WTC11 (cell line): ENCODE results near the gene AKAIN1. TPM values are rescaled to one million over a fixed set of nuclear protein-coding genes. Genes with fewer than 3 reads are reported as not detected.

Source experiments
- ATAC-seq: fragments of 200-7000 bp; cut with Tn5 transposase; 2 replicates; pipeline ENCODE4 v1.10.0; 2021; ENCODE audit warnings: mild to moderate bottlenecking, moderate library complexity
- CTCF ChIA-PET: fragments of 300-600 bp; sonication (Branson Sonifier 250); formaldehyde crosslinking; loops from one replicate; lab custom pipeline; 2021; ENCODE audit warnings: antibody characterized with exemption; lab: Charles Lee
- POLR2A ChIA-PET: fragments of 350-600 bp; sonication (Branson Sonifier 250); formaldehyde crosslinking; loops from one replicate; lab custom pipeline; 2021; ENCODE audit warnings: antibody characterized with exemption; lab: Charles Lee
- DNase-seq: peaks from one replicate; pipeline ENCODE4 v3.0.0; 2021; ENCODE audit warnings: low spot score
- H3K27ac Mint-ChIP-seq: 2 replicates; pipeline ENCODE4 v1.8.0; 2021; ENCODE audit warnings: mixed read lengths
- H3K27me3 Mint-ChIP-seq: 2 replicates; pipeline ENCODE4 v1.8.0; 2021; ENCODE audit warnings: low read depth, mild to moderate bottlenecking, moderate library complexity, mixed read lengths
- H3K36me3 Mint-ChIP-seq: 2 replicates; pipeline ENCODE4 v1.8.0; 2021; ENCODE audit warnings: mixed read lengths
- H3K4me1 Mint-ChIP-seq: 2 replicates; pipeline ENCODE4 v1.8.0; 2022; ENCODE audit warnings: mixed read lengths
- H3K4me3 Mint-ChIP-seq: 2 replicates; pipeline ENCODE4 v1.8.0; 2021; ENCODE audit warnings: mild to moderate bottlenecking, moderate library complexity, mixed read lengths
- H3K9me3 Mint-ChIP-seq: 2 replicates; pipeline ENCODE4 v1.8.0; 2021; ENCODE audit warnings: mixed read lengths
- ELF4 ChIP-seq: sonication (generic); formaldehyde crosslinking; IDR thresholded peaks from 2 replicates; pipeline ENCODE4 v1.8.1; 2022; ENCODE audit warnings: low read depth, mild to moderate bottlenecking, moderate library complexity, missing genetic modification reagents
- KAT7 ChIP-seq: sonication (generic); formaldehyde crosslinking; IDR thresholded peaks from 2 replicates; pipeline ENCODE4 v1.8.1; 2023; ENCODE audit warnings: missing genetic modification reagents, mild to moderate bottlenecking, borderline replicate concordance
- NFATC4 ChIP-seq: fragments of 250-450 bp; sonication (Bioruptor Pico); IDR thresholded peaks from 2 replicates; pipeline ENCODE4 v1.9.0; 2021; ENCODE audit warnings: mild to moderate bottlenecking
- TP53 ChIP-seq: sonication (generic); formaldehyde crosslinking; IDR thresholded peaks from 2 replicates; pipeline ENCODE4 v1.8.1; 2023; ENCODE audit warnings: mild to moderate bottlenecking, missing genetic modification reagents
- total RNA-seq: library from RNA; stranded (reverse); gene quantifications from 3 replicates; pipeline ENCODE4 v1.2.3, GENCODE V29; 2021
- TF ChIP-seq, protein P1 (sequence below): sonication (generic); formaldehyde crosslinking; IDR thresholded peaks from 2 replicates; pipeline ENCODE4 v1.8.0; 2023; ENCODE audit warnings: mild to moderate bottlenecking, missing genetic modification reagents
- TF ChIP-seq, protein P2 (sequence below): sonication (generic); formaldehyde crosslinking; IDR thresholded peaks from 2 replicates; pipeline ENCODE4 v1.8.1; 2022; ENCODE audit warnings: low read depth, mild to moderate bottlenecking, moderate library complexity, missing genetic modification reagents, borderline replicate concordance
- TF ChIP-seq, protein P3 (sequence below): sonication (generic); formaldehyde crosslinking; IDR thresholded peaks from 2 replicates; pipeline ENCODE4 v1.8.0; 2023; ENCODE audit warnings: missing genetic modification reagents
- TF ChIP-seq, protein P4 (sequence below): sonication (generic); formaldehyde crosslinking; IDR thresholded peaks from 2 replicates; pipeline ENCODE4 v1.8.1; 2023; ENCODE audit warnings: mild to moderate bottlenecking, moderate library complexity, missing genetic modification reagents
- TF ChIP-seq, protein P5 (sequence below): sonication (generic); formaldehyde crosslinking; IDR thresholded peaks from 2 replicates; pipeline ENCODE4 v1.8.1; 2022; ENCODE audit warnings: mild to moderate bottlenecking, moderate library complexity, missing genetic modification reagents

AKAIN1 gene
- total RNA-seq, 1 experiment from 2014 or later: not detected

DNA sequence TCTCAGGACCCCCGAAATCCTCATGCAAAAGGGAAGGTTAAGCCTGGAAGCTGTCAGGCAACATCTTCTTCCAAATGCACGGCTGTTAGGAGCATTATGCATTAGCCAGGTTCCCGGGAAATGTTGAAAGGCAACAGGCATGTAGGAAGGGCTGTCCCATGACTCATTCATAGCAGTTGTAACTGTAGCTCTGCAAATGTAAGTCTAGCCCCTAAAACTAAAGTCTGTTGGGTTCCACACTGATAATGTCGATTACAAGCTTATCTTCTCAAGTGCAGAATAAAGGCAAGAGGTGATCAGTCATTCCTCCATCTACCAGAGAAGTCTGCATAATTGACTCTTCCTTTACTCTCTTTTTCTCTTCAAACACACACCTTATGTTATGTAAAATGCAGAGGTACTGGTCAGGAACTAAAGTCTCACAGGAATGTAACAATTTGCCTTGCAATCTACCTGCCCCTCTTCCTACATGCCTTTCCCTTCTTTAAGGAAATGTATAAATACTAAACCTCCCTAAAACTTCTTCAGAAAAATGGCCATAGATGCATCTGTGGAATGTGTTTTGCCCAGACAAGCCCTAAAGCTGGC is 99.8 kb downstream of the AKAIN1 start (continued):
- TF ChIP-seq, protein P1, sequence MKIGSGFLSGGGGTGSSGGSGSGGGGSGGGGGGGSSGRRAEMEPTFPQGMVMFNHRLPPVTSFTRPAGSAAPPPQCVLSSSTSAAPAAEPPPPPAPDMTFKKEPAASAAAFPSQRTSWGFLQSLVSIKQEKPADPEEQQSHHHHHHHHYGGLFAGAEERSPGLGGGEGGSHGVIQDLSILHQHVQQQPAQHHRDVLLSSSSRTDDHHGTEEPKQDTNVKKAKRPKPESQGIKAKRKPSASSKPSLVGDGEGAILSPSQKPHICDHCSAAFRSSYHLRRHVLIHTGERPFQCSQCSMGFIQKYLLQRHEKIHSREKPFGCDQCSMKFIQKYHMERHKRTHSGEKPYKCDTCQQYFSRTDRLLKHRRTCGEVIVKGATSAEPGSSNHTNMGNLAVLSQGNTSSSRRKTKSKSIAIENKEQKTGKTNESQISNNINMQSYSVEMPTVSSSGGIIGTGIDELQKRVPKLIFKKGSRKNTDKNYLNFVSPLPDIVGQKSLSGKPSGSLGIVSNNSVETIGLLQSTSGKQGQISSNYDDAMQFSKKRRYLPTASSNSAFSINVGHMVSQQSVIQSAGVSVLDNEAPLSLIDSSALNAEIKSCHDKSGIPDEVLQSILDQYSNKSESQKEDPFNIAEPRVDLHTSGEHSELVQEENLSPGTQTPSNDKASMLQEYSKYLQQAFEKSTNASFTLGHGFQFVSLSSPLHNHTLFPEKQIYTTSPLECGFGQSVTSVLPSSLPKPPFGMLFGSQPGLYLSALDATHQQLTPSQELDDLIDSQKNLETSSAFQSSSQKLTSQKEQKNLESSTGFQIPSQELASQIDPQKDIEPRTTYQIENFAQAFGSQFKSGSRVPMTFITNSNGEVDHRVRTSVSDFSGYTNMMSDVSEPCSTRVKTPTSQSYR (CRISPR knock-in tag): no peak

DNA sequence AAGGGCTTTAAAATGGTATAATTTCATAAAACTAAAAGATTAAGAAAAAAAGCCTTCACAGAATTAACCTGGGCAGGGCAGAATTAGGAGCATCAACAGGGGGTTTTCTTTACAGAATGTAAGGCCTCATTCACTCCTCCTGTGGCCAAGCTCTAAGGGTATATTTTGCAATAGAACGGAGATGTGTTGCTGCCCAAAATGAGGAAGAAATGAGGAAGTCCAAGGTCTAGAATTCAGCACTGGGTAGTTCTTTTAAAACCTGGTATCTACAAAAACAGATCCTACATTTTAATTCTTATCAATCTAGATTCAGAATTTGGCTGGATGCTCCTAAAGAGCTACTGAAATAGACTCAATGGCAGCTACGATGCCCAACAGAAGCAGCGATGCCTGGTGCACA is 101.8 kb downstream of the AKAIN1 start:
- ChIA-PET POLR2A (interaction anchor here (0.7 kb wide), 1 partner anchor 801 kb away, joined by 3 read pairs; no protein-coding TSS in a partner anchor), CTCF (no interaction called here)
- H3K36me3 Mint-ChIP-seq: peaks cover 30% of the 10 kb centered on the region

DNA sequence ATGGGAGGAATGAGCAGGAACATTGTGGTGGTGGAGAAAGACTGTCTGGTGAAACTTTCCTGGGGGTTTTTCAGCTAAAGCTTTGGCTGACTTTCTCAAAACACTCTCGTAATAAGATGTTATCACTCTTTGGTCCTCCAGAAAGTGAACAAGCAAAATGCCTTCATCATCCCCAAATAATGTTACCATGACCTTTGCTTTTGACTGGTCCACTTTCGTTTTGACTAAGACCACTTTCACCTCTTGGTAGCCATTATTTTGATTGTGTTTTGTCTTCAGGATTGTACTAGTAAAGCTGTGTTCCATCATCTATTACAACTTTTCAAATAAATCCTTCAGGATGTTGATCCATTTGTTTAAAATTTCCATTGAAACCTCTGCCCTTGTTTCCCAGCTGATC is 103.2 kb downstream of the AKAIN1 start:
- no peaks in the 10 kb centered on the region for H3K27me3 Mint-ChIP-seq
- H3K36me3 Mint-ChIP-seq: peaks cover 36% of the 10 kb centered on the region
- DNase-seq: no peak
- ChIA-PET CTCF (no interaction called here), POLR2A (no interaction called here)
- TF ChIP-seq KAT7 (CRISPR knock-in tag) (no peak), NFATC4 (CRISPR knock-in tag) (no peak)
- TF ChIP-seq, protein P2, sequence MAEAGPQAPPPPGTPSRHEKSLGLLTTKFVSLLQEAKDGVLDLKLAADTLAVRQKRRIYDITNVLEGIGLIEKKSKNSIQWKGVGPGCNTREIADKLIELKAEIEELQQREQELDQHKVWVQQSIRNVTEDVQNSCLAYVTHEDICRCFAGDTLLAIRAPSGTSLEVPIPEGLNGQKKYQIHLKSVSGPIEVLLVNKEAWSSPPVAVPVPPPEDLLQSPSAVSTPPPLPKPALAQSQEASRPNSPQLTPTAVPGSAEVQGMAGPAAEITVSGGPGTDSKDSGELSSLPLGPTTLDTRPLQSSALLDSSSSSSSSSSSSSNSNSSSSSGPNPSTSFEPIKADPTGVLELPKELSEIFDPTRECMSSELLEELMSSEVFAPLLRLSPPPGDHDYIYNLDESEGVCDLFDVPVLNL (CRISPR knock-in tag): no peak
- TF ChIP-seq, protein P3, sequence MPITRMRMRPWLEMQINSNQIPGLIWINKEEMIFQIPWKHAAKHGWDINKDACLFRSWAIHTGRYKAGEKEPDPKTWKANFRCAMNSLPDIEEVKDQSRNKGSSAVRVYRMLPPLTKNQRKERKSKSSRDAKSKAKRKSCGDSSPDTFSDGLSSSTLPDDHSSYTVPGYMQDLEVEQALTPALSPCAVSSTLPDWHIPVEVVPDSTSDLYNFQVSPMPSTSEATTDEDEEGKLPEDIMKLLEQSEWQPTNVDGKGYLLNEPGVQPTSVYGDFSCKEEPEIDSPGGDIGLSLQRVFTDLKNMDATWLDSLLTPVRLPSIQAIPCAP: no peak
- TF ChIP-seq, protein P4, sequence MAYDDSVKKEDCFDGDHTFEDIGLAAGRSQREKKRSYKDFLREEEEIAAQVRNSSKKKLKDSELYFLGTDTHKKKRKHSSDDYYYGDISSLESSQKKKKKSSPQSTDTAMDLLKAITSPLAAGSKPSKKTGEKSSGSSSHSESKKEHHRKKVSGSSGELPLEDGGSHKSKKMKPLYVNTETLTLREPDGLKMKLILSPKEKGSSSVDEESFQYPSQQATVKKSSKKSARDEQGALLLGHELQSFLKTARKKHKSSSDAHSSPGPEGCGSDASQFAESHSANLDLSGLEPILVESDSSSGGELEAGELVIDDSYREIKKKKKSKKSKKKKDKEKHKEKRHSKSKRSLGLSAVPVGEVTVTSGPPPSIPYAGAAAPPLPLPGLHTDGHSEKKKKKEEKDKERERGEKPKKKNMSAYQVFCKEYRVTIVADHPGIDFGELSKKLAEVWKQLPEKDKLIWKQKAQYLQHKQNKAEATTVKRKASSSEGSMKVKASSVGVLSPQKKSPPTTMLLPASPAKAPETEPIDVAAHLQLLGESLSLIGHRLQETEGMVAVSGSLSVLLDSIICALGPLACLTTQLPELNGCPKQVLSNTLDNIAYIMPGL: no peak
- H3K27ac Mint-ChIP-seq: no peak overlapping the region
- peaks cover 25% of the 10 kb centered on the region for H3K4me1 Mint-ChIP-seq
- H3K9me3 Mint-ChIP-seq: peaks cover 47% of the 10 kb centered on the region
- no peak overlapping the region for H3K4me3 Mint-ChIP-seq
- ATAC-seq: no peak

More for the DNA sequence above, 101.8 kb downstream of the AKAIN1 start:
- Mint-ChIP-seq H3K27me3 (no peaks in the 10 kb centered on the region), H3K4me1 (peaks cover 25% of the 10 kb centered on the region), H3K4me3 (no peak overlapping the region), H3K27ac (no peak overlapping the region)
- DNase-seq (no peak), ATAC-seq (no peak)
- TF ChIP-seq ELF4 (CRISPR knock-in tag) (no peak), TP53 (CRISPR knock-in tag) (no peak)
- TF ChIP-seq, protein P5, sequence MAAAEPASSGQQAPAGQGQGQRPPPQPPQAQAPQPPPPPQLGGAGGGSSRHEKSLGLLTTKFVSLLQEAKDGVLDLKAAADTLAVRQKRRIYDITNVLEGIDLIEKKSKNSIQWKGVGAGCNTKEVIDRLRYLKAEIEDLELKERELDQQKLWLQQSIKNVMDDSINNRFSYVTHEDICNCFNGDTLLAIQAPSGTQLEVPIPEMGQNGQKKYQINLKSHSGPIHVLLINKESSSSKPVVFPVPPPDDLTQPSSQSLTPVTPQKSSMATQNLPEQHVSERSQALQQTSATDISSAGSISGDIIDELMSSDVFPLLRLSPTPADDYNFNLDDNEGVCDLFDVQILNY (CRISPR knock-in tag): no peak
- TF ChIP-seq, all 79 proteins: peak for 0
- peaks cover 34% of the 10 kb centered on the region for H3K9me3 Mint-ChIP-seq

Other genes starting within 250 kb of the AKAIN1 start
- 15.1 to 16.9 TPM (median 16.7 TPM) in 3 replicates for gene ZBTB14, start 98.5 kb upstream of the AKAIN1 start, total RNA-seq